ENCODE results near the gene STXBP3. TPM values are rescaled to one million over a fixed set of nuclear protein-coding genes. Genes with fewer than 3 reads are reported as not detected.

The STXBP3 gene
- total and polyA plus RNA-seq, 2 donors (not counting 1 experiment from before 2014, with no cell fraction given), result 13.3 to 78.1 TPM

DNA sequence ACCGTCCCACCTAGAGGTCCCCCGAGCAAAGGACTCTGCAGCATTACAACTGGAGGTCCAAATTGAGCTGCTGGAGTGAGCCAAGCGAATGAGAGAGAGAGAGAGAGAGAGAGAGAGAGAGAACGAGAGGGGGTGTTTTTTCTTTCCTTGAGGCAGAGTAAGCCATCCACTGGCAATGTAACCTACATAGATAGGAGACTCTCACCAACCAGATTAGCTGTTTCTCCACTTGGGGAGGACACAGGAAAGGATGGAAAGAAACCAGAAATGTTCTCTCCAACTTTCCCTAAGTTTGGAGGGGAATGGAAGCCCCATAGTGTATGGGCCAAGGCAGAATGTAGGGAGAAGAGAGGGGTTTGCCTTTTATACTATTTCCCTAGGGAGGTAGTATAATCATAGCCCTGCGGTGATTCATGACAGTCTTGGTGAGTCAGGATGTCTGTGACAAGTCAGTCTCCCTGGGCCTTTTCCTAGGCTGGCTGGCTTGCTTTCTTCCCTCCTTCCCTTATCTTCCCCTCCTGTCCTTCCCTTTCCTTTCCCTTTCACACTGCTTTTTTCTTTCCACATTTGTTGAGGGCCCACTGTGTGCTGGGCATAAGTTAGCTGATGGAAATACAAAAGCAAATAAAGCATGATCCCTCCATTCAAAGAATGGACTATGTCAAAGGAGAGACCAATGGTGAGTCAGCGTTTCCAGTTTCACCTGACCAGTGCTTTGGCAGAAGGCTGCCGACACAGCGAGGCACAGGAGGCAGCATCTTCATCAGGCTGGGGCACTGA lies 26.6 kb upstream of the STXBP3 start:
- Histone ChIP-seq H3K9me3 (ENCODE audit: control extremely low read depth in 1 of 3, control insufficient read depth in 2 of 3, insufficient read depth in 1 of 3, low read length in 2 of 3) (no peaks in the 10 kb centered on the region), H3K27me3 (replicated peaks in 1 of 4; ENCODE audit: control extremely low read depth in 1 of 4, control insufficient read depth in 3 of 4, insufficient read depth in 4 of 4, low read length in 3 of 4) (no peaks in the 10 kb centered on the region), H3K27ac (ENCODE audit: low read length in 2 of 2) (no peak overlapping the region), H3K4me1 (ENCODE audit: control insufficient read depth in 2 of 2, insufficient read depth in 2 of 2, low read length in 2 of 2) (no peaks in the 10 kb centered on the region), H3K79me2 (ENCODE audit: control insufficient read depth, insufficient read depth, low read length) (no peaks in the 10 kb centered on the region), H2AFZ (ENCODE audit: insufficient read depth, low read depth, low read length, poor library complexity, severe bottlenecking) (no peak overlapping the region), H3K4me2 (replicated peaks; ENCODE audit: low read depth, low read length, poor library complexity, severe bottlenecking) (no peak overlapping the region), H3K36me3 (replicated peaks in 1 of 2; ENCODE audit: control extremely low read depth in 1 of 2, control insufficient read depth in 1 of 2, extremely low read depth in 1 of 2, insufficient read depth in 2 of 2, low read length in 1 of 2) (no peaks in the 10 kb centered on the region), H3K4me3 (ENCODE audit: control extremely low read depth in 1 of 5, extremely low read depth in 1 of 5, insufficient read depth in 1 of 5, low read depth in 2 of 5, low read length in 4 of 5) (no peak overlapping the region), H4K20me1 (ENCODE audit: control insufficient read depth, insufficient read depth, low read length, poor library complexity, severe bottlenecking) (no peaks in the 10 kb centered on the region), H3K9ac (ENCODE audit: low read length) (no peak overlapping the region)
- H3K27ac Mint-ChIP-seq, result no peak overlapping the region
- H3K4me1 Mint-ChIP-seq, result no peaks in the 10 kb centered on the region
- DNase-seq, result no peak
- ChIA-PET CTCF (no interaction called here), POLR2A (no interaction called here)
- no peak for ATAC-seq (ENCODE audit: low read depth)
- WGBS (ENCODE audit: insufficient coverage), result 94% methylated on average over 5 of the region's 8 CpGs
- peaks cover 20% of the 10 kb centered on the region for H3K27me3 Mint-ChIP-seq
- H3K9me3 Mint-ChIP-seq (ENCODE audit: insufficient read depth), result no peaks in the 10 kb centered on the region
- intact Hi-C loops (cut with micrococcal nuclease), result no loop called here
- no peak overlapping the region for H3K4me3 Mint-ChIP-seq
- TF ChIP-seq EZH2 (IDR thresholded peaks at IDR 0.05; ENCODE audit: borderline replicate concordance, insufficient read depth, low read depth, low read length, poor library complexity, severe bottlenecking), result no peak
- TF ChIP-seq, protein P1, sequence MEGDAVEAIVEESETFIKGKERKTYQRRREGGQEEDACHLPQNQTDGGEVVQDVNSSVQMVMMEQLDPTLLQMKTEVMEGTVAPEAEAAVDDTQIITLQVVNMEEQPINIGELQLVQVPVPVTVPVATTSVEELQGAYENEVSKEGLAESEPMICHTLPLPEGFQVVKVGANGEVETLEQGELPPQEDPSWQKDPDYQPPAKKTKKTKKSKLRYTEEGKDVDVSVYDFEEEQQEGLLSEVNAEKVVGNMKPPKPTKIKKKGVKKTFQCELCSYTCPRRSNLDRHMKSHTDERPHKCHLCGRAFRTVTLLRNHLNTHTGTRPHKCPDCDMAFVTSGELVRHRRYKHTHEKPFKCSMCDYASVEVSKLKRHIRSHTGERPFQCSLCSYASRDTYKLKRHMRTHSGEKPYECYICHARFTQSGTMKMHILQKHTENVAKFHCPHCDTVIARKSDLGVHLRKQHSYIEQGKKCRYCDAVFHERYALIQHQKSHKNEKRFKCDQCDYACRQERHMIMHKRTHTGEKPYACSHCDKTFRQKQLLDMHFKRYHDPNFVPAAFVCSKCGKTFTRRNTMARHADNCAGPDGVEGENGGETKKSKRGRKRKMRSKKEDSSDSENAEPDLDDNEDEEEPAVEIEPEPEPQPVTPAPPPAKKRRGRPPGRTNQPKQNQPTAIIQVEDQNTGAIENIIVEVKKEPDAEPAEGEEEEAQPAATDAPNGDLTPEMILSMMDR (IDR thresholded peaks at IDR 0.05), result no peak

DNA sequence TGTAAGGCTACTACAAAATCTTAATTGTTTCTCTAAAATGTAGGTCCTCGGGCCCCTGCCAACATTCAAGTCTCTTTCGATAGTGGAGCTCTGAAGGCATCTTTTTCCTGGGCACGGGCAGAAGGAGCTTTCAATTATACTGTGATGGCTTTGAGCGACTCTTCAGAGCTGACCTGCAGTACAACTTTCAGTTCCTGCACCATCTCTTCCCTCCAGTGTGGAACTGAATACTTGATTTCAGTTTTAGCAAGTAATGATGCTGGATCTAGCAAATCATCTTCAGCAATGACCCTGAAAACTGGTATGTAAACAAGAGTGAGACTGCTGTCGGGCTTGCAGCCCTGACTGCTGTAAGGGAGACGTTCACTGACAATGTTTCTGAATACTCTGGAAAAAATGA lies 24.2 kb upstream of the STXBP3 start:
- ATAC-seq (ENCODE audit: low read depth), result no peak
- ChIA-PET POLR2A (no interaction called here), CTCF (no interaction called here)
- no peaks in the 10 kb centered on the region for H4K20me1 ChIP-seq (ENCODE audit: control insufficient read depth, insufficient read depth, low read length, poor library complexity, severe bottlenecking)
- H3K27ac Mint-ChIP-seq, result no peak overlapping the region
- no peak overlapping the region for H3K4me3 ChIP-seq (ENCODE audit: control extremely low read depth in 1 of 5, extremely low read depth in 1 of 5, insufficient read depth in 1 of 5, low read depth in 2 of 5, low read length in 4 of 5)
- no peaks in the 10 kb centered on the region for H3K9me3 ChIP-seq (ENCODE audit: control extremely low read depth in 1 of 3, control insufficient read depth in 2 of 3, insufficient read depth in 1 of 3, low read length in 2 of 3)
- no peaks in the 10 kb centered on the region for H3K36me3 ChIP-seq (replicated peaks in 1 of 2; ENCODE audit: control extremely low read depth in 1 of 2, control insufficient read depth in 1 of 2, extremely low read depth in 1 of 2, insufficient read depth in 2 of 2, low read length in 1 of 2)
- H3K4me2 ChIP-seq (replicated peaks; ENCODE audit: low read depth, low read length, poor library complexity, severe bottlenecking), result no peak overlapping the region
- no peaks in the 10 kb centered on the region for H3K79me2 ChIP-seq (ENCODE audit: control insufficient read depth, insufficient read depth, low read length)
- no peak for DNase-seq
- no peaks in the 10 kb centered on the region for H3K27me3 ChIP-seq (replicated peaks in 1 of 4; ENCODE audit: control extremely low read depth in 1 of 4, control insufficient read depth in 3 of 4, insufficient read depth in 4 of 4, low read length in 3 of 4)
- intact Hi-C loops (cut with micrococcal nuclease), result no loop called here
- TF ChIP-seq EZH2 (IDR thresholded peaks at IDR 0.05; ENCODE audit: borderline replicate concordance, insufficient read depth, low read depth, low read length, poor library complexity, severe bottlenecking), result no peak
- TF ChIP-seq, protein P1 (IDR thresholded peaks at IDR 0.05), result no peak
- H3K4me1 ChIP-seq (ENCODE audit: control insufficient read depth in 2 of 2, insufficient read depth in 2 of 2, low read length in 2 of 2), result no peaks in the 10 kb centered on the region
- H3K4me1 Mint-ChIP-seq, result no peaks in the 10 kb centered on the region
- H2AFZ ChIP-seq (ENCODE audit: insufficient read depth, low read depth, low read length, poor library complexity, severe bottlenecking), result no peak overlapping the region
- H3K27ac ChIP-seq (ENCODE audit: low read length in 2 of 2), result no peak overlapping the region
- no peak overlapping the region for H3K9ac ChIP-seq (ENCODE audit: low read length)
- no peaks in the 10 kb centered on the region for H3K9me3 Mint-ChIP-seq (ENCODE audit: insufficient read depth)
- H3K4me3 Mint-ChIP-seq, result no peak overlapping the region
- peaks cover 12% of the 10 kb centered on the region for H3K27me3 Mint-ChIP-seq
- WGBS (ENCODE audit: insufficient coverage), result 95% methylated on average over 4 of the region's 6 CpGs

Data from B cell (primary cell).